Thoracic aorta (tissue), 2 donors: Measurements from ENCODE around the gene SLC7A5. TPM values are rescaled to one million over a fixed set of nuclear protein-coding genes. Genes with fewer than 3 reads are reported as not detected.

Experiments
- ATAC-seq: fragments of 150-250 bp; one replicate; pipeline ENCODE4 v1.8.0; 2017; ENCODE audit warnings: low read depth; ENCODE audit not compliant: insufficient number of reproducible peaks, low FRiP score
- DNase-seq: peaks from one replicate; pipeline ENCODE4 v3.0.0-alpha.2; 2020; ENCODE audit warnings: low spot score
- H3K27ac ChIP-seq, 2 donors: fragments of 200-600 bp; sonication (generic); 1 replicate in 1 of 2; 2 replicates in 1 of 2; pipeline ENCODE4 v1.5.1; 2016; ENCODE audit warnings: mild to moderate bottlenecking in 2 of 2, moderate library complexity in 2 of 2
- H3K27me3 ChIP-seq: fragments of 200-600 bp; sonication (generic); replicated peaks from 2 replicates; pipeline ENCODE4 v1.6.0; 2016; ENCODE audit warnings: mild to moderate bottlenecking; ENCODE audit not compliant: insufficient read depth
- H3K36me3 ChIP-seq: fragments of 200-600 bp; sonication (generic); one replicate; pipeline ENCODE4 v1.5.1; 2016
- H3K4me1 ChIP-seq, 2 donors: fragments of 200-600 bp; sonication (generic); 1 replicate in 1 of 2; 2 replicates in 1 of 2; pipeline versions ENCODE4 v1.5.1 to v1.6.0; 2016; ENCODE audit warnings: low read depth in 2 of 2, mild to moderate bottlenecking in 1 of 2; ENCODE audit not compliant: control insufficient read depth in 1 of 2
- H3K4me3 ChIP-seq: fragments of 200-600 bp; sonication (generic); 2 replicates; pipeline ENCODE4 v1.5.1; 2016; ENCODE audit warnings: mild to moderate bottlenecking
- H3K9me3 ChIP-seq: fragments of 200-600 bp; sonication (generic); 2 replicates; pipeline ENCODE4 v1.5.1; 2016
- CTCF ChIP-seq: fragments of 200-600 bp; sonication (generic); IDR thresholded peaks from one replicate; pipeline ENCODE4 v1.5.1; 2019; ENCODE audit warnings: antibody characterized with exemption
- total RNA-seq, 2 donors: library from RNA; depleted of rRNA; stranded (reverse); fragments of >200 nt; gene quantifications; one replicate each; pipeline versions ENCODE4 v1.1.0 to v1.2.3, GENCODE V29; 2016

The SLC7A5 gene
- total RNA-seq, 2 donors from 2014 or later: 2.7 to 33.7 TPM

GRCh38 chr16:87806261-87806640 lies 63.1 kb downstream of the SLC7A5 start:
- Histone ChIP-seq H3K27me3 (no peaks in the 10 kb centered on the region), H3K4me1 (peaks cover 5 to 16% of the 10 kb centered on the region in 2 donors), H3K36me3 (no peaks in the 10 kb centered on the region), H3K9me3 (no peaks in the 10 kb centered on the region), H3K4me3 (peak overlapping the region; percentile 70), H3K27ac (no peak overlapping the region)
- ATAC-seq (no peak), DNase-seq (no peak)
- no peak for TF ChIP-seq CTCF

DNA sequence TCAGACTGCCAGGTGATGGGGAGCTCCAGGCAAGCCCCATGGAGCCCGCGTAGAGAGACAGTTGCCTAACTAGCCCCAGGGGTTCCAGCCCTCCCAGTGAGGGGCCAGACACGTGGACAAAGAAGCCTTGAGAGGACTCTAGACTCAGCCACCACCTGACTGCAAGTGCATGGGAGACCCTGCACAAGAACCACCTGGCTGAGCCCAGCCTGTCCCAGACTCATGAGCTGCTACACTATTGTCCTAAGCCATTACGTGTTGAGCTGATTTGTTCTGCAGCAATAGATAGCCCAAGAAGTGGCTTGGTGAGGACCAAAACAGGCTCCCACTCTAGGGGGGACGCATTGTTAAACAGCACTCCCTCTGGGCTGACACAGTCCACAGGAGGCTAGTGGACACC lies 65.9 kb downstream of the SLC7A5 start:
- Histone ChIP-seq H3K27ac (no peak overlapping the region), H3K27me3 (no peaks in the 10 kb centered on the region), H3K4me1 (peaks cover 5 to 16% of the 10 kb centered on the region in 2 donors), H3K4me3 (no peak overlapping the region), H3K36me3 (no peaks in the 10 kb centered on the region), H3K9me3 (no peaks in the 10 kb centered on the region)
- ATAC-seq (no peak), DNase-seq (no peak)
- no peak for TF ChIP-seq CTCF

- DNase-seq (no peak), ATAC-seq (no peak)
- peaks cover 5 to 16% of the 10 kb centered on the region in 2 donors for H3K4me1 ChIP-seq
- no peak overlapping the region for H3K4me3 ChIP-seq
- H3K36me3 ChIP-seq: no peaks in the 10 kb centered on the region
- TF ChIP-seq CTCF: no peak
- H3K9me3 ChIP-seq: no peaks in the 10 kb centered on the region
- H3K27me3 ChIP-seq: no peaks in the 10 kb centered on the region
- H3K27ac ChIP-seq: no peak overlapping the region
These were observed 66.6 kb downstream of the SLC7A5 start for GRCh38 chr16:87802670-87803069.

DNA sequence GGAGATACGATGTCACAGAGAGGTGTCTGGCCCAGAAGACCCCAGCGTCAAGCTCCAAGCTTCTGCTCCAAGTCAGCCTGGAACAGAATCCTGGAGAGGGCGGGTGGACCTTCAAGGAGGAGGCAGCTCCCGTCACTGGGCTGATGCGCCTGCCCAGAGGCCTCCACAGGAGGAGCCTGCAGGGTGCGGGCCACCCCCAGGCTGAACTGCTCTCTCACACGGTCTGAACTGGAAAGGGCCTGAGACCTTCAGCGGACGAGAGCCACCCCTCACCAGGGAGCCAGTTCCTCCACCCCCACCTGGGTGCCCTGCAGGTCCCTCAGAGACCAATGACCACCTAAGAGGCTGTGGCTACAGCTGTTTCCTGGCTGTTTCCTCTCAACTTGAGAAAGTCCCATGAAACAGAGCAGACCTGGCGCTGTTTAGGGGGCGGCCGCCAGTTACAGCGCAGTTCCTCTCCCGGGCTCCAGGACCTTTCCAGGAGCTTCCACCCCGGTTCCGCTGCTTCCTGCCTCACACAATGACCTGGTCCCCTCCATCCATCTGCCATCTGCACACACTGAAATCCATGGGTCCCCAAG lies 67.5 kb downstream of the SLC7A5 start:
- H3K27ac ChIP-seq: no peak overlapping the region
- H3K27me3 ChIP-seq: no peaks in the 10 kb centered on the region
- DNase-seq: no peak
- ATAC-seq: no peak
- no peaks in the 10 kb centered on the region for H3K9me3 ChIP-seq
- no peaks in the 10 kb centered on the region for H3K36me3 ChIP-seq
- H3K4me3 ChIP-seq: no peak overlapping the region
- H3K4me1 ChIP-seq: peaks cover 5 to 9% of the 10 kb centered on the region in 2 donors
- no peak for TF ChIP-seq CTCF

DNA sequence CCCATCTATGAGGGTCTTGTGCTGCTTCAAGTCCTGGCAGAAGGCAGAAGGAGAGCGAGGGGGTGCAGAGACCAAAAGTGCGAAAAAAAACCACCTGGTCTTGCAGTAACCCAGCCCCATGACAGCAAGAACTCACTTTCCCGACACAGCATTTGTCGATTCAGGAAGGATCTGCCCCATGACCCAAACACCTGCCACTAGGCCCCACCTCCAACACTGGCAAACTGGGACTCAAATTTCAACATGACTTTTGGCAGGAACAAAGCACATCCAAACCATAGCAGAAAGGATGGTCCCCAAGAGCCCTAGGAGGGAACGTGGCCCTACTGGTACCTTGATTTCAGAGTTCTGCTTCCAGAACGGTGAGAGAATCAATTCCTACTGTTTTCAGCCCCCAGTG lies 68.8 kb downstream of the SLC7A5 start:
- Histone ChIP-seq H3K27me3 (no peaks in the 10 kb centered on the region), H3K9me3 (no peaks in the 10 kb centered on the region), H3K4me3 (no peak overlapping the region), H3K36me3 (no peaks in the 10 kb centered on the region), H3K4me1 (no peaks in the 10 kb centered on the region), H3K27ac (no peak overlapping the region)
- TF ChIP-seq CTCF: no peak
- DNase-seq (no peak), ATAC-seq (no peak)
